Measurements from ENCODE around the gene NTNG2. TPM values are rescaled to one million over a fixed set of nuclear protein-coding genes. Genes with fewer than 3 reads are reported as not detected.

Gene NTNG2, protein sequence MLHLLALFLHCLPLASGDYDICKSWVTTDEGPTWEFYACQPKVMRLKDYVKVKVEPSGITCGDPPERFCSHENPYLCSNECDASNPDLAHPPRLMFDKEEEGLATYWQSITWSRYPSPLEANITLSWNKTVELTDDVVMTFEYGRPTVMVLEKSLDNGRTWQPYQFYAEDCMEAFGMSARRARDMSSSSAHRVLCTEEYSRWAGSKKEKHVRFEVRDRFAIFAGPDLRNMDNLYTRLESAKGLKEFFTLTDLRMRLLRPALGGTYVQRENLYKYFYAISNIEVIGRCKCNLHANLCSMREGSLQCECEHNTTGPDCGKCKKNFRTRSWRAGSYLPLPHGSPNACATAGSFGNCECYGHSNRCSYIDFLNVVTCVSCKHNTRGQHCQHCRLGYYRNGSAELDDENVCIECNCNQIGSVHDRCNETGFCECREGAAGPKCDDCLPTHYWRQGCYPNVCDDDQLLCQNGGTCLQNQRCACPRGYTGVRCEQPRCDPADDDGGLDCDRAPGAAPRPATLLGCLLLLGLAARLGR
- polyA plus RNA-seq, result under 1 TPM; 0.18 TPM

DNA sequence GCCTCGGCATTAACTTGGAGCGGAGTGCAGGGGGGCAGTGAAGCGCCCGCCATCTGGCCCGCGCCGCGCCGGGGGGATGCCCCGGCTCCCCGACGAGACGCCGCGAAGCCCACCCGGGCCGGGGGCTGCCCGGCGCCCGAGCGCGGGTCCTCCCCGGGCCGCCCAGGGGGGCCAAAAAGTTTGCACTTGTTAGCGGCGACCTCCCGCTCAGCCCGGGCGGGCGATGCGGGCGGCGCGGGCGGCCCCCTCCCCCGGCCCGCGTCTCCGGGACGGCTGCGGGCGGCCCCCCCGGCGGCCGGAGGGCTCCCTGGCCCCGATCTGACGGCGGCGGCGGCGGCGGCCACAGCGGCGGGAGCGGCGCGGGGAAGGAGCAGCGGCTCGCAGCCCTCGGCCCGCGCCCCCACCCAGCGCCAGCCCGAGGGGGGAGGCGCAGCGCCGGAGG is at the start of gene NTNG2:
NTNG2 (plus strand) TSS at position 316 of the 442 bp plus-strand sequence. CDS start 4,774 bp downstream, outside the sequence.
- 0 to 1% methylated on average over 42 to 67 of the region's 67 CpGs for WGBS, 2 donors
- Histone ChIP-seq H3K4me1 (ENCODE audit: control insufficient read depth in 2 of 2, insufficient read depth in 2 of 2, low read length in 1 of 2) (peaks cover 3 to 8% of the 10 kb centered on the region in 2 donors), H3K9me3 (ENCODE audit: control insufficient read depth in 2 of 2, insufficient read depth in 1 of 2, low read depth in 1 of 2, low read length in 1 of 2) (no peaks in the 10 kb centered on the region), H3K27ac (ENCODE audit: low read depth in 2 of 2, low read length in 1 of 2) (no peak within 1 kb of the TSS), H3K4me3 (ENCODE audit: low read depth in 1 of 2, low read length in 2 of 2) (peak within 1 kb of the TSS; percentile 37 to 59), H3K36me3 (ENCODE audit: control insufficient read depth in 2 of 2, insufficient read depth in 2 of 2, low read length in 1 of 2) (no peaks in the 10 kb centered on the region), H3K27me3 (ENCODE audit: control insufficient read depth in 1 of 2, insufficient read depth in 2 of 2, low read length in 2 of 2) (peaks cover 9 to 16% of the 10 kb centered on the region in 2 donors)

DNA sequence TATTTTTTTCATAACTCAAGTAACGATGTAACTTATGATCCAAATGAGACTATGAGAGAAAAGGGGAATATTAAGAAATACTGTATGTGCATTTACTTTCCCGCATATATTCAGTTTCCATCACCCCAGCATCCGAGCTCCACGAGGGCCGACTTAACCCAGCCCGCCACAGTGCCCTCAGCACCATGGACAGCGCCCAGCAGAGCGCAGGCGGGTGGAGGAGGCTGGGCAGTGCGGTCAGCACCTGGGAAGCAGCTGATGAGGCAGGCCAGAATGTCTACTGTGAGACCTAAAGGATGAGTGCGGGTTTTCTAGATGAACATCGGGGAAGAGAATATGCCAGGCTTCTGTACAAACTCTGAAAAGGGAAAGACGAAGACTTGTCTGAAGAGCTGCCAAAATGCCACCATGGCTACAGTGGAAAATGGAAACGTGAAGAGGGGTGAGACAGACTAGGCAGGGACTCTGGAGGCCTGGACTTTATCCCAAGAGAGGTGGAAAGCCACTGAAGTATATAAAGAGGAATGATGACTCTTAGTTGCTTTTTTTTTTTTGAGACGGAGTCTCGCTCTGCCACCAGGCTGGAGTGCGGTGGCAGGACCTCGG is 47.7 kb upstream of the NTNG2 start:
- 37% methylated on average over 18 of the region's 18 CpGs for WGBS, 2 donors
- peaks cover 0 to 6% of the 10 kb centered on the region in 2 donors for H3K4me1 ChIP-seq (ENCODE audit: control insufficient read depth in 2 of 2, insufficient read depth in 2 of 2, low read length in 1 of 2)
- no peaks in the 10 kb centered on the region for H3K36me3 ChIP-seq (ENCODE audit: control insufficient read depth in 2 of 2, insufficient read depth in 2 of 2, low read length in 1 of 2)
- no peak overlapping the region for H3K27ac ChIP-seq (ENCODE audit: low read depth in 2 of 2, low read length in 1 of 2)
- H3K9me3 ChIP-seq (ENCODE audit: control insufficient read depth in 2 of 2, insufficient read depth in 1 of 2, low read depth in 1 of 2, low read length in 1 of 2), result no peaks in the 10 kb centered on the region
- no peaks in the 10 kb centered on the region for H3K27me3 ChIP-seq (ENCODE audit: control insufficient read depth in 1 of 2, insufficient read depth in 2 of 2, low read length in 2 of 2)
- no peak overlapping the region for H3K4me3 ChIP-seq (ENCODE audit: low read depth in 1 of 2, low read length in 2 of 2)

DNA sequence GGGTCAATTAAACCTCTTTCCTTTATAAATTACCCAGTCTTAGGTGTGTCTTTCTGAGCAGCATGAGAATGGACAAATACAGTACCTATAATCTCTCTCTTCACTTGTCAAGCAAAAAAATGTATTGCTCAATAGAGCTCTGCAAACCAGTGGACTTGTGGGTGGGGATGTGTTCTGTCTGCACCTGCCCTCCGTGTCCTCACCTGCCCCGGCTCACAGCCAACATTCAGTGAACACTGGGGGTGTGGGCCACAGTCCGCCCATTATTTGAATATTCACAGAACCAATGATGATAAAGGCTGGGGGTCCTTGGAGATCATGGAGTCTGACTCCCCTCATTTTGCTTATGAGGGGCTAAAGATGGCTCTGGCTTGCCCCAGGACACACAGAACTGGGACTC is 45.3 kb upstream of the NTNG2 start:
- H3K4me3 ChIP-seq (ENCODE audit: low read depth in 1 of 2, low read length in 2 of 2), result no peak overlapping the region
- 51 to 58% methylated on average over 3 of the region's 3 CpGs for WGBS, 2 donors

DNA sequence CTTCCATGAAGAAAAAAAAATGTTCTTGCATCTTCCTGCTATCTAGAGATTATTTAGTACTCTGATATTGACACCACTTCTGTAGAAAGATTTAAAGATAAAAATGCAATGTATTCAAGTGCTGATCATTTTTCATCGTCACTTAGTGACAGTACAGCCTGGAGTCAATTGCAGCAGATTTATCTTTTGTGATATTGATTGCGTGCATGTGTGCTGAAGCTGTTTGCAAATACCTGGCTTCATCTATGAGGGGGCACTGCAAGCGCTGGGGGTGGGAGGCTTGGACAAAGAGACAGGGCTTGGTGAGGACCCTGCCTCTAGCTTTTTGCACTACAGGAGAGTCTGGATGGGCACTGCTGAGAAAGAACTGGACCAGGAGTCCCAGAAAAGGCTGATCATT is 44.2 kb upstream of the NTNG2 start:
- Histone ChIP-seq H3K36me3 (ENCODE audit: control insufficient read depth in 2 of 2, insufficient read depth in 2 of 2, low read length in 1 of 2) (no peaks in the 10 kb centered on the region), H3K4me1 (ENCODE audit: control insufficient read depth in 2 of 2, insufficient read depth in 2 of 2, low read length in 1 of 2) (peaks cover 0 to 6% of the 10 kb centered on the region in 2 donors), H3K27ac (ENCODE audit: low read depth in 2 of 2, low read length in 1 of 2) (no peak overlapping the region), H3K9me3 (ENCODE audit: control insufficient read depth in 2 of 2, insufficient read depth in 1 of 2, low read depth in 1 of 2, low read length in 1 of 2) (no peaks in the 10 kb centered on the region), H3K27me3 (ENCODE audit: control insufficient read depth in 1 of 2, insufficient read depth in 2 of 2, low read length in 2 of 2) (no peaks in the 10 kb centered on the region), H3K4me3 (ENCODE audit: low read depth in 1 of 2, low read length in 2 of 2) (no peak overlapping the region)
- WGBS, 2 donors, result 63 to 66% methylated on average over 3 of the region's 3 CpGs

More for the DNA sequence above, 45.3 kb upstream of the NTNG2 start:
- Histone ChIP-seq H3K27ac (ENCODE audit: low read depth in 2 of 2, low read length in 1 of 2) (no peak overlapping the region), H3K27me3 (ENCODE audit: control insufficient read depth in 1 of 2, insufficient read depth in 2 of 2, low read length in 2 of 2) (no peaks in the 10 kb centered on the region), H3K4me1 (ENCODE audit: control insufficient read depth in 2 of 2, insufficient read depth in 2 of 2, low read length in 1 of 2) (peaks cover 0 to 6% of the 10 kb centered on the region in 2 donors), H3K36me3 (ENCODE audit: control insufficient read depth in 2 of 2, insufficient read depth in 2 of 2, low read length in 1 of 2) (no peaks in the 10 kb centered on the region), H3K9me3 (ENCODE audit: control insufficient read depth in 2 of 2, insufficient read depth in 1 of 2, low read depth in 1 of 2, low read length in 1 of 2) (no peaks in the 10 kb centered on the region)

DNA sequence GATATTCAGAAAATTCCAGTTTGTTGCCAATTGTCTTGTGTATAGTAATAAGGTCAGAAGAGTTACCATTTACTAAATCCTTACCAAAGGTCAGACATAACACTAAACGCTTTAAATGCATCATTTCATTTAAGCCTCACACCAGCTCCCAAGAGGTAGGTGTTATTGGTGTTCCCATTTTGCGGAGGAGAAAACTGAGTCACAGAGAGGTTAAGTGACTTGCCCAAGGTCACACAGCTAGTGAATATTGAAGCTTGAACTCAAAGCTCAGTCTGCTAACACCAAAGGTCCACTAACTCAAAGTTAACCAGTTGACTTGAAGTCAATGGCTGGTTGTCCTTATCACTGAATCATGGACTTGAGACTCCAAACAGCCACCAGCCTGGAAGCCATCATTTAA is 40.8 kb upstream of the NTNG2 start:
- WGBS, 2 donors, result 91 to 92% methylated on average over 2 of the region's 2 CpGs
- H3K4me3 ChIP-seq (ENCODE audit: low read depth in 1 of 2, low read length in 2 of 2), result no peak overlapping the region
- no peak overlapping the region for H3K27ac ChIP-seq (ENCODE audit: low read depth in 2 of 2, low read length in 1 of 2)
- no peaks in the 10 kb centered on the region for H3K9me3 ChIP-seq (ENCODE audit: control insufficient read depth in 2 of 2, insufficient read depth in 1 of 2, low read depth in 1 of 2, low read length in 1 of 2)
- H3K27me3 ChIP-seq (ENCODE audit: control insufficient read depth in 1 of 2, insufficient read depth in 2 of 2, low read length in 2 of 2), result peaks cover 0 to 2% of the 10 kb centered on the region in 2 donors
- no peaks in the 10 kb centered on the region for H3K36me3 ChIP-seq (ENCODE audit: control insufficient read depth in 2 of 2, insufficient read depth in 2 of 2, low read length in 1 of 2)
- H3K4me1 ChIP-seq (ENCODE audit: control insufficient read depth in 2 of 2, insufficient read depth in 2 of 2, low read length in 1 of 2), result peaks cover 0 to 6% of the 10 kb centered on the region in 2 donors

DNA sequence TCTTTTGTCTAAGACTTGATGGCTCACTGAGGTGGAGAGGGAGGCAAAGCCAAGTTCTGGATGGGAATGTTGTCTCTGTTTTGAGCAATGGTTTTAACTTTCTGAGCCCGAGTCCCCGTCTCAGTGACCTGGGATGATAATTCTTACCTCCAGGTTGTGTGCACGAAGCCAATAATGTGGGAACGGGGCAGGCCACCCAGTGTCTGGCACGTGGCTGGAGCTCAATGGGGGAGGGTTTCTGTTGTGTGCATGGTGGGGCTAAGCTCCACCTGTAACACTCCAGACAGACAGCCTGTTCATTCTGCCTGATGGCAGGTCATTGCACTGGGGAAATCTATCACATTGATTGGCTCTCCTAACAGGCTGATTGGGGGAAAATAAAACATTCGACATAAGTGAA is 37.1 kb upstream of the NTNG2 start:
- H3K36me3 ChIP-seq (ENCODE audit: control insufficient read depth in 2 of 2, insufficient read depth in 2 of 2, low read length in 1 of 2), result no peaks in the 10 kb centered on the region
- peaks cover 3 to 5% of the 10 kb centered on the region in 2 donors for H3K27me3 ChIP-seq (ENCODE audit: control insufficient read depth in 1 of 2, insufficient read depth in 2 of 2, low read length in 2 of 2)
- peaks cover 1 to 4% of the 10 kb centered on the region in 2 donors for H3K4me1 ChIP-seq (ENCODE audit: control insufficient read depth in 2 of 2, insufficient read depth in 2 of 2, low read length in 1 of 2)
- WGBS, 2 donors, result 41 to 43% methylated on average over 6 of the region's 6 CpGs
- H3K9me3 ChIP-seq (ENCODE audit: control insufficient read depth in 2 of 2, insufficient read depth in 1 of 2, low read depth in 1 of 2, low read length in 1 of 2), result no peaks in the 10 kb centered on the region
- no peak overlapping the region for H3K27ac ChIP-seq (ENCODE audit: low read depth in 2 of 2, low read length in 1 of 2)
- no peak overlapping the region for H3K4me3 ChIP-seq (ENCODE audit: low read depth in 1 of 2, low read length in 2 of 2)

DNA sequence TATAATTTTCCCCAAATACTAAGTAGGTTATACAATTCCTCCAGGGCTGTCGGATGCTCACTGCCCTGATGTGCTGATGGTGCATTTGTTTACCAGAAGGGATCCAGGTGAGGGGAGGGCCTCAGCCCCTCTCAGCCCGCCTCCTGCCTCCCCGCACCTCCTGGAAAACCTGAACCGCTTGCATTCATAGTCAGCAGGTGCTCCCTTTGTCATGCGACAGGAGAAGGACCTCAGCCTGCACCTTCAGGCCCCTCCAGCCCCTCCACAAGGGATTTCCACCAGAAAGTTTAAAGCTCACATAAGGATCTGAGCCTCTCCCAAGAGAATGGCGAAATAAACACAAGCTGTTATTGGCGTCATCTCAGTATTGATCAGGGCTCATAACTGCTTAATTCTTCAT is 36.5 kb upstream of the NTNG2 start:
- Histone ChIP-seq H3K4me1 (ENCODE audit: control insufficient read depth in 2 of 2, insufficient read depth in 2 of 2, low read length in 1 of 2) (peaks cover 1 to 4% of the 10 kb centered on the region in 2 donors), H3K9me3 (ENCODE audit: control insufficient read depth in 2 of 2, insufficient read depth in 1 of 2, low read depth in 1 of 2, low read length in 1 of 2) (no peaks in the 10 kb centered on the region), H3K36me3 (ENCODE audit: control insufficient read depth in 2 of 2, insufficient read depth in 2 of 2, low read length in 1 of 2) (no peaks in the 10 kb centered on the region), H3K4me3 (ENCODE audit: low read depth in 1 of 2, low read length in 2 of 2) (no peak overlapping the region), H3K27ac (ENCODE audit: low read depth in 2 of 2, low read length in 1 of 2) (no peak overlapping the region), H3K27me3 (ENCODE audit: control insufficient read depth in 1 of 2, insufficient read depth in 2 of 2, low read length in 2 of 2) (peaks cover 3 to 5% of the 10 kb centered on the region in 2 donors)
- 30 to 36% methylated on average over 7 of the region's 7 CpGs for WGBS, 2 donors

DNA sequence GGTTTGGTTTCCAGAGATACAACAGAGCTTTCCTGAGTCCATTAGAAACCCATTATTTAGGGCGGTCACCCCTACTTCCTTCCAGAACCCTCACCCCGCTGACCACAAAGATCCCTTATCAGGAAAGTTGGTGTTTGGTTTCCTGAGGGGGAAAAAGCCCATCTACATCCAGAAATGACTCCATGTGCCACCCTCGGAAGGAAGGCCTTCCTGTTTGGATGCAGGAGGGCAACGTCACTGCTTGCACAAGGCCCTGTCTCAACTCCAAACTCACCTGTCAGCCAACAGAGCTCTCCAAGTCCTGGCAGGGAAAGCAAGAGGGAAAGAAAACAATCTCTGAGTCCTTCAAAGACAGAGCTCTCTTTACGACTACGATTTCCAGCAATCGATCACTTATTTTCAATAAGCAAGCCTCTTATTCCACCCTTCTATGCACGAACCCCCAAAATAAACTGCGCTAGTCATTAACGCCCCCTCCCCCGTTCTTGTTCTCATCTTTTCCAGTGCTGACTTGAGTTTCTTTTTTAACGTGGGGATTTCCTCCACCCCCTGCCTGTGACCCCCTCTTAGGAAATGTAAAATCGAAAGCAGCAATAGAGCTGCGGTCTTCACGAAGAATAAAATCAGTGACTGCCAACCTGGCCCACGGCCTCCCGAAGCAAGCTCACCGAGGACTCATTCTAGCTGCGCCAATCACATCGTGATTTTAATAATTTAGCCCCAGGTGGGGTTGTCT is 35.7 kb upstream of the NTNG2 start:
- no peaks in the 10 kb centered on the region for H3K36me3 ChIP-seq (ENCODE audit: control insufficient read depth in 2 of 2, insufficient read depth in 2 of 2, low read length in 1 of 2)
- H3K9me3 ChIP-seq (ENCODE audit: control insufficient read depth in 2 of 2, insufficient read depth in 1 of 2, low read depth in 1 of 2, low read length in 1 of 2), result no peaks in the 10 kb centered on the region
- H3K4me1 ChIP-seq (ENCODE audit: control insufficient read depth in 2 of 2, insufficient read depth in 2 of 2, low read length in 1 of 2), result peaks cover 1 to 4% of the 10 kb centered on the region in 2 donors
- WGBS, 2 donors, result 49 to 50% methylated on average over 20 of the region's 20 CpGs
- H3K4me3 ChIP-seq (ENCODE audit: low read depth in 1 of 2, low read length in 2 of 2), result no peak overlapping the region
- H3K27me3 ChIP-seq (ENCODE audit: control insufficient read depth in 1 of 2, insufficient read depth in 2 of 2, low read length in 2 of 2), result peaks cover 3 to 5% of the 10 kb centered on the region in 2 donors
- H3K27ac ChIP-seq (ENCODE audit: low read depth in 2 of 2, low read length in 1 of 2), result no peak overlapping the region

DNA sequence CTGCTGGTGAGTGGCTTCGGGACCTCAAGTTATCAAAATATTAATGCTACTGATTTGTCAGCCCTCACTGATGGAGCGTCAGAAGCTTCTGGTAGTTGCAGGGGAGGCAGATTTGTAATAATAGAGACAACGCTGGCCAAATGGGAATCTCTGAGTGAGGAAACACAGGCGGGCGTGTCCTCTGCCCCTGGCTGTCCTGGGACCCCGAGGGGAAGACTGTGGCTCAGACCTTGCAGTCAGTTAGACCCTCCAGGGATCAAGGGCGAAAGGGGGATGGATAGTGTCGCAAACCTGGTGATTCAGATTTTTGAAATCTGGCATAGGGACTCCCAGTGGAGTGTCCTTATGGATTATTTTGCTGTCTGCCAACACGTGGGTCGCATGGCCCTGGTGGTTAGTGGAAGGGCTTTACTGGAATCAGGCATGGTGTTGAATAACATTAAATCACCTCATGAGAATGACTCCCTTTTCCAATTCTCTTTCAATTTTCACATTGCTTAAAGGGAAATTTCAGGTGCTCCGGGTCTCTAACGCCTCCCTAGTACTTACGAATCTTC is 35.1 kb upstream of the NTNG2 start:
- no peak overlapping the region for H3K27ac ChIP-seq (ENCODE audit: low read depth in 2 of 2, low read length in 1 of 2)
- peaks cover 3 to 5% of the 10 kb centered on the region in 2 donors for H3K27me3 ChIP-seq (ENCODE audit: control insufficient read depth in 1 of 2, insufficient read depth in 2 of 2, low read length in 2 of 2)
- 64 to 65% methylated on average over 13 of the region's 13 CpGs for WGBS, 2 donors
- no peaks in the 10 kb centered on the region for H3K9me3 ChIP-seq (ENCODE audit: control insufficient read depth in 2 of 2, insufficient read depth in 1 of 2, low read depth in 1 of 2, low read length in 1 of 2)
- no peaks in the 10 kb centered on the region for H3K36me3 ChIP-seq (ENCODE audit: control insufficient read depth in 2 of 2, insufficient read depth in 2 of 2, low read length in 1 of 2)
- no peak overlapping the region for H3K4me3 ChIP-seq (ENCODE audit: low read depth in 1 of 2, low read length in 2 of 2)
- H3K4me1 ChIP-seq (ENCODE audit: control insufficient read depth in 2 of 2, insufficient read depth in 2 of 2, low read length in 1 of 2), result peaks cover 1 to 4% of the 10 kb centered on the region in 2 donors

Data from esophagus (tissue), 2 donors.